Adrenal gland (tissue), 12 donors: ENCODE results near the gene ST7. TPM values are rescaled to one million over a fixed set of nuclear protein-coding genes. Genes with fewer than 3 reads are reported as not detected.

ENCODE experiments used
- DNase-seq, 7 donors: peaks; one replicate each; pipeline ENCODE4 v3.0.0-alpha.2; 2019 to 2020
- H3K27ac ChIP-seq, 5 donors: fragments of 200-600 bp; sonication (generic) in 4 of 5; 1 replicate in 3 of 5; 2 replicates in 2 of 5; pipeline versions ENCODE4 v1.5.1 to v1.8.0; 2016 to 2020; ENCODE audit warnings: mild to moderate bottlenecking in 1 of 5
- H3K27me3 ChIP-seq: fragments of 200-600 bp; 2 replicates; pipeline ENCODE4 v1.8.0; 2021
- H3K36me3 ChIP-seq, 2 donors: fragments of 200-600 bp; replicated peaks in 1 of 2; 1 replicate in 1 of 2; 2 replicates in 1 of 2; pipeline versions ENCODE4 v1.5.1 to v1.8.0; 2018 to 2022
- H3K4me1 ChIP-seq, 2 donors: fragments of 200-600 bp; replicated peaks in 1 of 2; 1 replicate in 1 of 2; 2 replicates in 1 of 2; pipeline versions ENCODE4 v1.5.1 to v1.8.0; 2018 to 2021
- H3K4me3 ChIP-seq, 4 donors: fragments of 200-600 bp; sonication (generic) in 3 of 4; one replicate each; pipeline ENCODE4 v1.5.1; 2016 to 2018
- H3K9me3 ChIP-seq, 3 donors: fragments of 200-600 bp; sonication (generic) in 1 of 3; replicated peaks in 1 of 3; 1 replicate in 2 of 3; 2 replicates in 1 of 3; pipeline versions ENCODE4 v1.5.1 to v1.8.0; 2016 to 2021
- POLR2A ChIP-seq, 2 donors: fragments of 450-650 bp; IDR thresholded peaks; one replicate each; pipeline ENCODE4 v1.6.1; 2017; ENCODE audit warnings: antibody characterized with exemption in 2 of 2, mild to moderate bottlenecking in 2 of 2, moderate library complexity in 1 of 2
- WGBS, 4 donors: extraction: QIAGEN DNeasy Blood & Tissue Kit in 2 of 4; methylation state at CpG; one replicate each; pipeline versions ENCODE4 v1.1.5 to v1.1.7; 2013 to 2017; 5-methylcytosine and 5-hydroxymethylcytosine counted together
- intact Hi-C, 2 donors: fragments of 100-400 bp; cut with DNase I; formaldehyde crosslinking; loops; one replicate each; pipeline versions ENCODE4 v1.14.1 to v1.15.0; 2022 to 2023
- polyA plus RNA-seq, 3 donors: library from polyadenylated mRNA; stranded (reverse); fragments of 200-250 nt in 2 of 3; fragments of 350-450 nt in 1 of 3; fragmentation: Illumina TruSeq in 1 of 3; extraction: RNeasy Lipid Tissue Mini Kit (QIAGEN cat#74804) in 1 of 3; gene quantifications; one replicate each; pipeline ENCODE4 v1.2.3, GENCODE V29; 2013 to 2014
- total RNA-seq, 9 donors: library from RNA; depleted of rRNA in 4 of 9; stranded (reverse); fragments of >200 nt in 4 of 9; fragments of 120-200 nt in 1 of 9; fragmentation: NEBNext Ultra II Directional in 1 of 9; extraction: Animal tissue kit (Norgen Biotek cat#: 25700) in 1 of 9; gene quantifications; one replicate each; pipeline versions ENCODE4 v1.1.0 to v1.2.4, GENCODE V29; 2013 to 2023
- TF ChIP-seq, protein P1 (sequence below), 6 experiments: fragments of 450-650 bp in 4 of 6; fragments of 200-600 bp in 2 of 6; sonication (generic) in 1 of 6; IDR thresholded peaks; 1 replicate in 5 of 6; 2 replicates in 1 of 6; pipeline versions ENCODE4 v1.5.1 to v1.8.0; 2016 to 2021; ENCODE audit warnings: antibody characterized with exemption in 6 of 6, mild to moderate bottlenecking in 2 of 6, moderate library complexity in 1 of 6
- donor health status: healthy with polysubstance abuse.
- donor health status: Bipolar disorder and iron deficiency.
- donor health status: DM: yes; HTN: yes; CAD: no.
- donor health status: DM: no; HTN: no; CAD: no.
- donor health status: DM: no; HTN: no; CAD: no.
- donor health status: DM: yes; HTN: yes; CAD: no.

ST7 gene
- total and polyA plus RNA-seq, 12 donors, result 15.7 to 69.9 (median 33.1) TPM

DNA sequence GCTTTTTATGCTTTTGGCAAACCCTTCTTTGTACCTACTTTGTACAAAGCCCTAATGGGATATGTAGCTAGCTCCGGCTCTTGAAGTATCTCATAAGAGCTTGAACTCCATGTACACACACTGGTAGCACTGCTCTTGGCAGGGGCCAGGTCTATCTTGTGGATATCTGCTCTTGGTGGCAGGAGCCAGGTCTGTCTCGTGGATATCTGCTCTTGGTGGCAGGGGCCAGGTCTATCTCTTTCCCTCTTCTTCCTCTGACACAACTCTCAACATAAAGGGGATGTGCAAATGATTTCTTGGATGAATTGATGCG is 277.7 kb downstream of the ST7 start:
- 93 to 100% (median 96%) methylated on average over 2 to 3 of the region's 3 CpGs for WGBS, 4 donors
- intact Hi-C loops, result no loop called here
- DNase-seq, result no peak
- no peaks in the 10 kb centered on the region for H3K4me1 ChIP-seq
- H3K4me3 ChIP-seq, result no peak overlapping the region
- H3K36me3 ChIP-seq, result no peaks in the 10 kb centered on the region
- no peaks in the 10 kb centered on the region for H3K9me3 ChIP-seq
- H3K27ac ChIP-seq, result no peak overlapping the region
- TF ChIP-seq POLR2A (IDR thresholded peaks at IDR 0.05), result no peak
- TF ChIP-seq, protein P1, sequence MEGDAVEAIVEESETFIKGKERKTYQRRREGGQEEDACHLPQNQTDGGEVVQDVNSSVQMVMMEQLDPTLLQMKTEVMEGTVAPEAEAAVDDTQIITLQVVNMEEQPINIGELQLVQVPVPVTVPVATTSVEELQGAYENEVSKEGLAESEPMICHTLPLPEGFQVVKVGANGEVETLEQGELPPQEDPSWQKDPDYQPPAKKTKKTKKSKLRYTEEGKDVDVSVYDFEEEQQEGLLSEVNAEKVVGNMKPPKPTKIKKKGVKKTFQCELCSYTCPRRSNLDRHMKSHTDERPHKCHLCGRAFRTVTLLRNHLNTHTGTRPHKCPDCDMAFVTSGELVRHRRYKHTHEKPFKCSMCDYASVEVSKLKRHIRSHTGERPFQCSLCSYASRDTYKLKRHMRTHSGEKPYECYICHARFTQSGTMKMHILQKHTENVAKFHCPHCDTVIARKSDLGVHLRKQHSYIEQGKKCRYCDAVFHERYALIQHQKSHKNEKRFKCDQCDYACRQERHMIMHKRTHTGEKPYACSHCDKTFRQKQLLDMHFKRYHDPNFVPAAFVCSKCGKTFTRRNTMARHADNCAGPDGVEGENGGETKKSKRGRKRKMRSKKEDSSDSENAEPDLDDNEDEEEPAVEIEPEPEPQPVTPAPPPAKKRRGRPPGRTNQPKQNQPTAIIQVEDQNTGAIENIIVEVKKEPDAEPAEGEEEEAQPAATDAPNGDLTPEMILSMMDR (IDR thresholded peaks at IDR 0.05), result no peak
- no peaks in the 10 kb centered on the region for H3K27me3 ChIP-seq

GRCh38 chr7:117237646-117238045 is 284.3 kb downstream of the ST7 start:
- WGBS, 4 donors, result 65 to 76% (median 69%) methylated on average over 5 of the region's 5 CpGs
- Histone ChIP-seq H3K4me1 (no peaks in the 10 kb centered on the region), H3K9me3 (no peaks in the 10 kb centered on the region), H3K36me3 (no peaks in the 10 kb centered on the region), H3K27ac (no peak overlapping the region), H3K4me3 (no peak overlapping the region), H3K27me3 (peaks cover 5% of the 10 kb centered on the region)
- TF ChIP-seq POLR2A (IDR thresholded peaks at IDR 0.05), result no peak
- TF ChIP-seq, protein P1 (IDR thresholded peaks at IDR 0.05), result no peak
- intact Hi-C loops, result no loop called here
- DNase-seq, result no peak

DNA sequence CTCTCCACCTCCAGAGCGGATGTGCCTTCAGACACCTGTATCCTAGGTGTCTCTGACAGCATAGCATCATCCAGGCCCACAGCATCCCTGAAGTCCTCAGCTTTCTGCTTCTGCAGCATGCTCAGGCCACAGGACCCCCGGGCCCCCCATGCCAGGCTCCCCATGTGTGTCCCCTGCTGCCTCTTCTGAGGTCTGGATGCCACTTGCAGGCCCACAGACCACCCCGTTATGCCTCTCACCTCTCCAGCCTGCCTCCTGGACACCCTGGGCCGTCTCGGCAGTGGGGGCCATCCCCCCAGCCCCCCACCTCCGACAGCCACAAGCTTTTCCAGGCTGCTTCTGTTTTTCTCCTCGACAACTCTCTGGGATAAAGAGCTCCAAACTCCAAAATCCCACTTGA is 285.2 kb downstream of the ST7 start:
- Histone ChIP-seq H3K4me3 (no peak overlapping the region), H3K27me3 (peaks cover 5% of the 10 kb centered on the region), H3K36me3 (no peaks in the 10 kb centered on the region), H3K9me3 (no peaks in the 10 kb centered on the region), H3K4me1 (no peaks in the 10 kb centered on the region), H3K27ac (no peak overlapping the region)
- intact Hi-C loops, result no loop called here
- no peak for TF ChIP-seq POLR2A (IDR thresholded peaks at IDR 0.05)
- TF ChIP-seq, protein P1 (IDR thresholded peaks at IDR 0.05), result no peak
- WGBS, 4 donors, result 79 to 83% (median 82%) methylated on average over 6 to 7 of the region's 7 CpGs
- DNase-seq, result no peak

DNA sequence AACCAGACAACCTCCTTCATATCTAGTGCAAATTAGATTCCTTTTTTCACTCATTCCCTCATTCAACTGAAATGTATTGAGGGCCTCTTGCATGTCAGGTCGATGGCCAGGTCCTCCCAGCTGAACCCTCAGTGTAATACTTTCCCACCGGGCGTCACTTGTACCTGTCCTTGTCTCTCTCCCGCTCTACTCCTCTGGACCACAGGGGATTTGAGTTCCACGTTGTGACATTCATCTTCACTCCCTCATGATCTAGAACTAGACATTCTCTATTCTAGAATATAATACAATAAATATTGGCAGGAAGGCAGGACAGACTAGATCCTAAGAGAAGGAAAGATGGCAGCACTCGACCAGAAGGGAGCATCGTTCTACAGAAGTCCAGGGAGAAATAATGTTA is 285.6 kb downstream of the ST7 start:
- intact Hi-C loops, result no loop called here
- H3K27ac ChIP-seq, result no peak overlapping the region
- peaks cover 5% of the 10 kb centered on the region for H3K27me3 ChIP-seq
- DNase-seq, result no peak
- WGBS, 4 donors, result 78 to 82% (median 79%) methylated on average over 7 of the region's 7 CpGs
- H3K9me3 ChIP-seq, result no peaks in the 10 kb centered on the region
- no peak for TF ChIP-seq POLR2A (IDR thresholded peaks at IDR 0.05)
- TF ChIP-seq, protein P1 (IDR thresholded peaks at IDR 0.05), result no peak
- no peaks in the 10 kb centered on the region for H3K36me3 ChIP-seq
- H3K4me1 ChIP-seq, result no peaks in the 10 kb centered on the region
- no peak overlapping the region for H3K4me3 ChIP-seq
